GM20431 (cell line): ENCODE results near the gene BCDIN3D.
"Not testable (repeated sequence)": the region's sequence is repeated elsewhere in the genome, so short reads cannot be mapped to it uniquely, and the experiment has no call there.

Experiments
- in situ Hi-C: fragments of 300-500 bp; cut with MseI, MboI; formaldehyde crosslinking; loops from one replicate; pipeline ENCODE4 v1.15.0; 2020; ENCODE audit warnings: low sequenced_read_pairs; ENCODE audit not compliant: unreplicated experiment

The BCDIN3D gene

DNA sequence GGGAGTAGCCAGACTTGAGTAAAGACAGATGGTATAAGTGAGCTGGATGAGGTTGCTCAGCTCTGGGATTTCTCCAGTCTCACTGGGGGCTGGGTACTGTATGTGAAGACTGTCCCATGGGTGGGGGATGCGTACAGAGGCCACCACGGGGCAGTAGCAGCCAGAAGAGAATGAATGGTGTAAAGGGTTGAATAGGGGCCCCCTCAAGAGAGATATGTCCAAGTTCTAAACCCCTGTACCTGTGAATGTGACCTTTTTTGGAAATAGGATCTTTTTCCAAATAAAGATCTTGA lies 21.8 kb upstream of the BCDIN3D start:
- in situ Hi-C loops, result no loop called here

GRCh38 chr12:49863946-49864797 lies 21.3 kb upstream of the BCDIN3D start:
- in situ Hi-C loops, result no loop called here

- in situ Hi-C loops, result not testable (repeated sequence)
These were observed 18.0 kb upstream of the BCDIN3D start for GRCh38 chr12:49860921-49861320.

DNA sequence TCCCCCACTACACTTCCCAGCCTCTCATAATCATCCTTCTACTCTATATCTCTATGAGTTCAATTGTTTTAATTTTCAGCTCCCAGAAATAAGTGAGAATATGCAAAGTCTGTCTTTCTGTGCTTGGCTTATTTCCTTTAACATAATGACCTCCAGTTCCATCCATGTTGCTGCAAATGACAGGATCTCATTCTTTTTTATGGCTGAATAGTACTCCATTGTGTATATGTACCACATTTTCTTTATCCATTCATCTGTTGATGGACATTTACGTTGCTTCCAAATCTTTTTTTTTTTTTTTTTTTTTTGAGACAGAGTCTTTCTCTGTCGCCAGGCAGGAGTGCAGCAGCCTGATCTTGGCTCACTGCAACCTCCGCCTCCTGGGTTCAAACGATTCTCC lies 13.0 kb upstream of the BCDIN3D start:
- in situ Hi-C loops, result not testable (repeated sequence)

- in situ Hi-C loops, result no loop called here
These were observed 12.1 kb upstream of the BCDIN3D start for GRCh38 chr12:49854976-49855375.

DNA sequence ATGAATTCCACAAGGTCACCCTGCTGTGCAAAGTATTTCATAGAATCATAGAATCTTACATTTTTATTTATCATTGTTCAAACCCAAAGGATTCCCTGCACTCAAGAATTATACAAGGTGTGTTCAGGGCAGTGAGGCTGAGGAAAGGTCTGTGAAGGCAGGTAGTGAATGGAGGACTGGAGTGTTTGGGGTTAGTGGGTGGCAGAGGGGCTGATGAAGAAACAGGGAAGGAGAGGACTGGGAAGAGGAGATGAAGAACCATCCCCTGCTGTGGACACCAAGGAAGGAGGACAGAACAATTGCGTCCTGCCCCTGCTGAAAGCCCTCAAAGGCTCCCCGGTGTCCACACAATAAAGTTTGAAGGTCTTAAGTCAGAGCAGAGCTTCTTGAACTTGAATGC lies 10.8 kb upstream of the BCDIN3D start:
- in situ Hi-C loops, result no loop called here

DNA sequence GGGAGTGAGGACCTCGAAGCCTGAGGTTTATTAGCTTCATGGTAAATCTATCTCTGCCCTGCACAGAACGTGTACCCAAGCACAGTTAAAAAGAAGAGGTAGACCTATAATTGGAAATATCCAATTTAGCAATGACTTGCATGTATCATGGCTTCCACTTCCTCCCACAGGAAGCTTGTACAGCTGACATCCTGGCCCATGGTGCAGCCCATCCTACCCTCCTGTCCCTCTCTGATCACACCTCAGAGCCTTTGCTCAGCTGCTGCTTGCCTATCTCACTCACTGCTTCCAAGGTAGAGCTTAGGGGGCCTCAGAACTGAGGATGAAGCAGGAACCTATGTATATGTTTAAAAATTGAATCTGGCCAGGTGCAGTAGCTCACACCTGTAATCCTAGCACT lies 4.3 kb upstream of the BCDIN3D start:
- in situ Hi-C loops, result no loop called here

- in situ Hi-C loops, result no loop called here
These were observed 3.1 kb upstream of the BCDIN3D start for GRCh38 chr12:49846032-49846431.

DNA sequence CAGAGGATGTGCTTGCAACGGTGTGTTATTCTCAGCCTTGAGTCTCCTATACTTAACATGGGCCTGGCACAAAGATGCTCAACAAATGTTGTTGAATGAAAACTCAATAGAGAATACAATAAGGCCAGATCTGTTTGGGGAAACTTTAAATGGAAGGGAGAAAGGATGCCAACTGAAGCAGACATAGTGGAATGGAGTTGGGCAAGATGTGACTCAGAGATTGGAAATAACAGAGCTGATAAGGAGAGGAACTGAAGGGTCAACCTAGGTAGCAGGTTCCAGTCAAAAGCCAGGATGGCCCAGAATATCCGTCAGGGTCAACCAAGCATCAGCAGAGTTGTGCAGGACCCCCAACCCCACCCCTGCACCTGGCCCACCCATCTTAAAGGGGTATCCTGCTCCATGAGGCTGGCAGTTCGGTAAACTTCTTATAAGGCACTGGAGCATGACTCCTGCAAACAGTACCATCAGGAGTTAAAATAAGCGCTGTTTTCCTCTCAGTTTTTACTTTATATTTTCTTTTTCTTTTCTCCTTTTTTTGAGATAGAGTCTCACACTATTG lies 1.1 kb upstream of the BCDIN3D start:
- in situ Hi-C loops, result no loop called here

DNA sequence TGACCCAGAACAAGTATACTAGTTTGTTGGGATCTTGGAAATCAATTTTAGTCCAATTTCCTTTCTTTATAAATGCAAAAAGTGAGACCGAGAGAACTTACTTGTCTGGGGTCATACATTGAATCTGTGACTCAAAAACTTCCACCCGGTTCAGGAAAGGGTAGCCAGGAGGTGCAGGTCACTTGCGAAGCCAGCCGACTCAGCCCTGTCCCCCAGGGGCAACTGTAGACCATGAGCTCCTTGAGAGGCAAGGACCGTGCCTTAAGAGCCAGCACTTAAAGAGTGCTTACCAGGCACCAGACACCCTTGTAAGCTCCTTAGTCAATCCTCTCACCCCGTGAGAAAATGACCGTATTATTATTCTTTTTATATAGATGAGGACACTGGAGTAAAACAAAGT lies 505 bp upstream of the BCDIN3D start:
- in situ Hi-C loops, result no loop called here

DNA sequence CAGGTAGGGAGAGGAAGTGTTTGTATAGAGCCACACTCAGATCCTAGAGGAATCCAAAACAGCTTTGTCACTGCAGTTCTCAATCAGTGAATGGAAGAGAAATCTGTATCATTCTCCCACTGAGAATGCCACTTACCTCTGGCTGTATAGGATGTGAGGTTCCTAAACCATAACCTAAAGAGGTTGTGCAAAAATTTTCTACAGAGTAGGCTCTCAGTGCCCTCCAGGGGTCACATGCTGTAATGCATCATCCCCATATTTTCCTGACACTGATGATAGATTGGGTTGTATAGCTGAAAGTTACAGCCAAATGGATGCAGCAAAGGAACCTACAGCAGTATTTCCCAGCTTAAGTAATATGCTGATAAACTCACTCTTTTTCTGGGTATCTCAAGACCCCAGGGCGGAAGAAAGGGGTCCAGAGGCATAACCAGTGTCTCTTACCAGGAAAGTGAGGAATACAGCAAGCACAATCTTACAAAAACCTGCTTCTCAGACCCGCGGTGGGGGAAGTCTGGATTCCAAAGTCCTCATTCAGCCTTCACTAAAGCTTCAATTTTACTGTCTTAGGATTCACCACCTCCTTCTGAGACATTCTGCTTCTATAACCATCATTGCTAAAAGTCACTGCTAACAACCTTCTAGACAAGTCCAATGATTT lies 3.8 kb downstream of the BCDIN3D start:
- in situ Hi-C loops, result no loop called here

GRCh38 chr12:49832836-49833421 lies 10.0 kb downstream of the BCDIN3D start:
- in situ Hi-C loops, result no loop called here

DNA sequence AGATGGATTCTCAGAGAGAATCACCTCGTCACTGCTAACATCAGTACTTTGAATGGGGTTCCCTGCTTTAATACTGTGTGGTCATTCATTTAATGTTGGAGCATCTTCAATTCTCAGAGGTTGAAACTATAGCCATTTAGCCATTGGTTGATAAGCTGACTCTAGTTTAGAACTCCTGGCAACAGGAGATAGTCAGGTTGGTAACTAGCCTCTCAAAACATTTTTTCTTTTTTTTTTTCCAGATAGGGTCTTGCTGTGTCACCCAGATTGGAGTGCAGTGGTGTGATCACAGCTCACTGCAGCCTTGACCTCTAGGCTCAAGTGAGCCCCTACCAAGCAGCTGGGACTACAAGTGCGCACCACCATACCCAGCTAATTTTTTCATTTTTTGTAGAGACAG lies 11.2 kb downstream of the BCDIN3D start:
- in situ Hi-C loops, result no loop called here

DNA sequence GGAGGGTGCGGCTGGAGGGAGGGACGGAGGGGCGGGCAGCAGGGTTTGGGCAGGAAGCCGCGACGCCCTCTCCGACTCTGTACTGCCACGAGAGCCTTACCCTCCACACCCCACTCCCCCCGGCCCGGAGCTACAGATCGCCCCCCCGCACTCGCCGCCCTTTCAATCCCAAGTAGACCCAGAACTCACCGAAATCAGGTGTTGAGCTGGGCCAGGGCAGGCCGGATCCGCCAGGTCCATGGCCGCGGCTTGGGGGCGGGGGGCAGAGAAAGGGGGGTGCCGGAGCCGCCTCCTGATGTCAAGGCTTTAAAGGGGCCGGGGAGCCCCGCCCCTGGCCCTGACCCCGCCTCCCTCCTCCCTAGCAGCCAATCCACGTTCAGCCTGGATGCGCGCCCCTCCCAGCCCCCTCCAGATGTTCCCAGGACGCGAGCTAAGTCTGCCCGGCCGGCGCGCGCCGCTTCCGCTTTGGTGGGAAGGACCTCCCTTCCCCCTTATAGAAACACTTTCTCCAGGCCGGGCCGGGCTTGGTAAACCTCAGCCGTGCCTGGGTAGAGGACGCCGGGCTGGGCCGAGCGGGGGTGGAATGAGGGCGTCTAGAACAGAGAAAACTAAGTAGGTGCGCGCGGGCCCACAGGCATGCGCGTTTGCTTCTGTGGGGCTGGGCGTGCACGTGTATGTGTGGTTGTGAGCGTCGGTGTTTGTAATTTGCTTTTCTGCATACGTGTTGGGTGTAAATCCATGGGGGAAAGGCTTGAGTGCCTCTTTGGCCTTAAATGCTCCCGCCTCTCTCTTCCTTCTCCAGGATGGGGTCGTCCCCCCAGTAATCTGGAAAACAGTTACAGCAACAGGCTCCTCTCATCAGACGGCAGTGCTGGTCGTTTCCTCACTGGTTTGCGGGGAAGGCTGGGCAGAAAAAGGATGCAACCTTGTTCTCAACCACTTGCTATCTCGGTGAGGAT lies 14.5 kb downstream of the BCDIN3D start, which contains the start of gene NCKAP5L:
NCKAP5L (minus strand) TSS at position 281 of the 959 bp plus-strand sequence. CDS start 24,369 bp downstream, outside the sequence.
- in situ Hi-C loops, result no loop called here

DNA sequence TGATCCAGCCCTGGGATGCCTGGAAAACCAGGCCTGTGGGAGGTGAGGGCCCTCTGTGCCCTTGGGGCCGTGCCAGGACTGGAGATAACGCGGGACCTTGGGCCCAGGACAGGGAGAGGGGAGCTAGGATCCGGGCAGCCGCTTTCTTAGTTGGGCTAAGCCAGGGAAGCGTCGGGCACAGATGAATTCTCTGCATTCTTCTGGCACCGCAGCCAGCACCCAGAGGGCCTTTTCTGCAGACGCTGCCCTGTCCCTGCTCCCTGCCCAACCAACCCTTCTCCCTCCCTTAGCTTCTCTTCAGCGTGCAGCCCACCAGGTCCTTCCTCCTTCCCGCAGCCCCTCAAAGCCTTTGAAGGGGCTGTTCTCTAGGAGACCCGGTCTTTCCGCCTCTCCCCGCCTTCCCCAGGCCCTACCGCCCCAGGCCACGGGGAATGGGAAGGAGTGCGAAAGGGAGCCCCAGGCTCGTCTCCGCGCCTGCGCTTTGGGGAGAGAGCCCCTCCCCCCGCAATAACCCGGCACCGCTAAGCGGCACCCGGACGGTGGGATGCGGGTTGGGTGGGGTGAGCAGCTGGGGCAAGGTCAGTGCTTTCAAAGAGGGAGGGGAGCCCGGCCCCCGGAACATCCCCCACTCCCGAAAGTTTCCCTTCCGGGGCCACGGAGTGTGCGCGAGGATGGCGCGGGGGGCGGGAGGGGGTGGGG lies 15.4 kb downstream of the BCDIN3D start:
- in situ Hi-C loops, result no loop called here

DNA sequence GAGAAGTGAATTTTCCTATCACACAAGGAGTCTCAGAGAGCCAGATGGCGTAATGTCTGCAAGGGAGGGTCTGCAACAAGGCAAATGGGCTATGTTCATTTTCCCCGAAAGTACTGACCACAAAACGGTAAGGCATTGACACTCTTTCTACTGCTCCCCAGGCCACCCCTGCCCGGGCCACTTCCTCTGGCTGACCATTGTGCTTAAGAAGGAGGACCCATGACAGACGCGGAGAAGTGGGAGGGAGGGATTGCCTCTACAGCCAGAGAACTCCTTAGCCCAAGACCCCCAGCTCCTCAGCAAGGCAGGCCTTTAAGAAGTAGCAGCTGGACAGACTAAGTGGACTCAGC lies 15.9 kb downstream of the BCDIN3D start:
- in situ Hi-C loops, result no loop called here

DNA sequence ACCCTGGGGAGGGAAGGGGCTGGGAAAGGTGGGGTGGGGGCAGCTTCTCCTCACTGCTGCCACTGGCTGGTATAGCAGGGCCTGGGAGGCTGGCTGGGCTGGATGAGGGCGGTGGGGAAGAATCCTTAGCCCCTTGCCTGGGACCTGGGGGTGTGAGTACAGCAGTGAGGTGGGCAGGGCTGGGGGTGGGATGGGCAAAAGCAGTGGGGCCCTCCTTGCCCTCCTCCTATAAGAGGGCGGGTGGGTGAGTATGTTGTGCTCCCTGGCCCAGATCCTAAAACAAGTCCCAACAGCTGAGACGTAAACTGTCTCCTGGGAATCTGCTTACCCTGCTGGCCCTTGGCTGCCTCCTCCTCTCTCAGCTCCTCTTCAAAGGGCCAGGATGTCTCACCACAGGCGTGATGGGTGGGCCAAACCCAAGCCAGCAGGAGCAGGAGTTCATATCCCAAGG lies 16.9 kb downstream of the BCDIN3D start:
- in situ Hi-C loops, result no loop called here

DNA sequence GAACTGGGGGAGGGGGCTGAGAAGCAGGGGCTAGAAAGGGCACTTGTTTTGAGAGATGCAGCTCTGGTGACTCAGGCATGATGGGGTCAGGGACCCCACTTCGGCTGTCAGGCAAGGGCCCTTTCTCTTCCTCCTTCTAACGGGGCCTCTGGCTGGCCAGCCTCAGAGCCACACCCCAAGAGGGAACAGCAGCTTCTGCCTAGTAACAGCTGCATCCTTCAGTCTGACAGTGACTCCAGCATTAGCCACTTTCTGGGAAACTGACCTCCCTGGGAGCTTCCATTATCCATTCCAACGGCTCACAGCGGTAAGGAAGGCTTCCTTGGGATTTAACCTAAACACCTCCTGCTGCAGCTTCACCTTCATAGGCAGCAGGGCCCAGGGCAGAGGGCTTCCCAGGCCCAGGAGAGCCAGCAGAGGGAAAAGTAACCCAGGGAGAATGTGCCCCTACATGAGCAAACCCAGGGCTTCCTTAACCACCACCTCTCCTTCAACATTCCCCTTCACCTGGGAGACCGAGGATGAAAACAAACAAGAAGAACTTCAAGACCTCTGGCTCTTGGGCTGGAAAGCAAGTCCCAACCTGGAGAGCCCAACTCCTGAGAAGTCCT lies 17.4 kb downstream of the BCDIN3D start:
- in situ Hi-C loops, result no loop called here

DNA sequence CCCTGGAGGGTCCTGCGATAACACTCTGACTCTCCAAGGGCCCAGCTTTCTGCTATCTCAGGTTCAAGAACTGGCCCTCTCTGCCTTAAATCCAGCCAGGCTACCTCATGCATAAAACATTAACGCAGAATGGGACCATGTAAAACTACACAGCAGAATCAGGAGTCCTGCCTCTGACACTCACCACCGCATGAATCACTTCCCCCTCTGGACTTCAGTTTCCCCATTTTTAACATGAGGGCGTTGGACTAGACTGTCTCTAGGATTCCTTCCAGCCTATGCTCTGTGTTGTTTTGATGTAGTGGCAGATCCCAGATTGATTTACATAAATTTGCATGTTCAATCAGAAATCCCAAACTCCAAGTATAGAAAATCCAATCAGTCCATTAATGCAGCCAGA lies 18.0 kb downstream of the BCDIN3D start:
- in situ Hi-C loops, result no loop called here
